Left renal pelvis (tissue), 4 donors: ENCODE data around the gene APOL4. TPM values are rescaled to one million over a fixed set of nuclear protein-coding genes. Genes with fewer than 3 reads are reported as not detected.
"Not testable (repeated sequence)": the region's sequence is repeated elsewhere in the genome, so short reads cannot be mapped to it uniquely, and the experiment has no call there.

Source experiments
- DNase-seq, 4 donors: peaks; one replicate each; pipeline ENCODE4 v3.0.0-alpha.2; 2013; ENCODE audit warnings: low read depth in 4 of 4, low spot score in 3 of 4
- polyA plus RNA-seq, 4 donors: library from polyadenylated mRNA; unstranded; fragments of 120-200 nt; gene quantifications; one replicate each; pipeline ENCODE4 v1.2.1, GENCODE V29; 2013; ENCODE audit not compliant: insufficient read length in 4 of 4

The APOL4 gene
- polyA plus RNA-seq, 4 donors, result 7.3 to 27.6 (median 9.4) TPM

GRCh38 chr22:36209488-36209908 lies 7.9 kb upstream of the APOL4 start:
- DNase-seq, result not testable (repeated sequence)

- no peak for DNase-seq
Measured at GRCh38 chr22:36208914-36209313, 7.3 kb upstream of the APOL4 start.

GRCh38 chr22:36208162-36208765 lies 6.7 kb upstream of the APOL4 start:
- no peak for DNase-seq

- DNase-seq, result no peak
Measured at GRCh38 chr22:36206255-36206654, 4.6 kb upstream of the APOL4 start.

- DNase-seq, result not testable (repeated sequence)
Measured at GRCh38 chr22:36205573-36205972, 4.0 kb upstream of the APOL4 start.

- no peak for DNase-seq
Measured at GRCh38 chr22:36204632-36205015, 3.0 kb upstream of the APOL4 start.

GRCh38 chr22:36204001-36204631 lies 2.5 kb upstream of the APOL4 start:
- DNase-seq, result no peak

GRCh38 chr22:36203441-36203840 lies 1.8 kb upstream of the APOL4 start:
- not testable (repeated sequence) for DNase-seq

- not testable (repeated sequence) for DNase-seq
Measured at GRCh38 chr22:36202906-36203305, 1.3 kb upstream of the APOL4 start.

- not testable (repeated sequence) for DNase-seq
Measured at GRCh38 chr22:36201025-36201424, 584 bp downstream of the APOL4 start.

- no peak for DNase-seq
Measured at GRCh38 chr22:36199001-36199551, 2.5 kb downstream of the APOL4 start.

- no peak for DNase-seq
Measured at GRCh38 chr22:36198536-36198935, 3.1 kb downstream of the APOL4 start.

GRCh38 chr22:36197514-36198146 lies 4.0 kb downstream of the APOL4 start:
- no peak for DNase-seq

GRCh38 chr22:36197065-36197440 lies 4.6 kb downstream of the APOL4 start:
- no peak for DNase-seq

- DNase-seq, result no peak
Measured at GRCh38 chr22:36196254-36197064, 5.2 kb downstream of the APOL4 start.

- DNase-seq, result no peak
Measured at GRCh38 chr22:36194971-36195370, 6.6 kb downstream of the APOL4 start.

GRCh38 chr22:36194385-36194784 lies 7.2 kb downstream of the APOL4 start:
- no peak for DNase-seq

GRCh38 chr22:36193577-36193976 lies 8.0 kb downstream of the APOL4 start:
- DNase-seq, result no peak

- no peak for DNase-seq
Measured at GRCh38 chr22:36193171-36193570, 8.4 kb downstream of the APOL4 start.

GRCh38 chr22:36192542-36192941 lies 9.1 kb downstream of the APOL4 start:
- DNase-seq, result no peak
